UCSD-AML1 (cell line): ENCODE results near the gene ZBTB16.

ENCODE experiments used
- DNase-seq: peaks from one replicate; lab custom pipeline; 2025; ENCODE audit not compliant: unreplicated experiment; lab: John Stamatoyannopoulos, UW

Gene ZBTB16

DNA sequence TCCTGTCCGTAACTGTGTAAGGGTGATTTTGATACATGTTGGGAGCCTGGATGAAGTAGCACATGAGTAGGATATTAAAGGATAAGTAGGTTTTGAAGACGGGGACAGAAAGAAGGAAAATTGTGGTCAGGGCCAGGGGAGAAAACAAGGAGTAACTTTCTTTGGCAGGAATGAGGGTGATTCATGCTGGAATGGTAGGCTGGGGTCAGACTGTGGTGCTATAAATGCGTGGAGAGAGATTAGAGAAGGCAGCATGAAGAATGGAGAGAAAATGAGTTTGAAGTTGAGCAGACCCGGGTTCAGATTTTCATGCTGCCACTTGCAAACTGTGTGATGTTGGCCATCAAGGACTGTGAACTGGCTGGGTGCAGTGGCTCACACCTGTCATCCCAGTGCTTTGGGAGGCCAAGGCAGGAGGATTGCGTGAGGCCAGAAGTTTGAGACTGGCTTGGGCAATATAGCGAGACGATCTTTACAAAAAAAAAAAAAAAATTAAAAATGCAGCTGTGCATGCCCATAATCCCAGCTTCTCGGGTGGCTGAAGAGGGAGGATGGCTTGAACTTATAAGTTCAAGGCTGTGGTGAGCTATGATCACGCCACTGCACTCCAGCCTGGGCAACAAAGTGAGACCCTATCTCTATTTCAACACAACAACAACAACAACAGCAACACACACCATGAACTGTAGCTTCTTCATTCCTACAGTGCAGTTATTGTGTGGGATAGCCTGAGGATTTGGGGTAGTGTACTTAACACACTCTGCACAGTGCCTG, 22.3 kb downstream of the ZBTB16 start:
- no peak for DNase-seq

DNA sequence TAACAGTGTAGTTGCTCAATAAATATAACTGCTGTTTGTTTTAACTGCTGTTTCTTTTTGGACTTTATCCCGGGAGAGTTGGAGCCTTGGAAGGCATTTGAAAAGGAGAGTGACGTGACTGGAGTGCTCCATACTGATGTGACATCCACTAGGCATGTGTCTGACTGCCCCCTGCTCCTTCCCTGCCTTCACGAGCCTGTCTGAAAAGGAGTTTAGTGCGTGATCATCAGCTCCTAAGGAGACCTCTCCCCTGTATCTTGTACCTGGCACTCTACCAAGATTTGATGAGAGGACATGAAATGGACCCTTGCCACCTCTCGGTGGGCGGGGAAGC, 22.9 kb downstream of the ZBTB16 start:
- DNase-seq = no peak

- peak; percentile 94 for DNase-seq
Measured at GRCh38 chr11:114082767-114083181, 23.3 kb downstream of the ZBTB16 start.

GRCh38 chr11:114083391-114084252, 24.1 kb downstream of the ZBTB16 start:
- peak; percentile 58 for DNase-seq

GRCh38 chr11:114084414-114084813, 24.9 kb downstream of the ZBTB16 start:
- DNase-seq = no peak

- no peak for DNase-seq
Measured at GRCh38 chr11:114085965-114086793, 26.7 kb downstream of the ZBTB16 start.

DNA sequence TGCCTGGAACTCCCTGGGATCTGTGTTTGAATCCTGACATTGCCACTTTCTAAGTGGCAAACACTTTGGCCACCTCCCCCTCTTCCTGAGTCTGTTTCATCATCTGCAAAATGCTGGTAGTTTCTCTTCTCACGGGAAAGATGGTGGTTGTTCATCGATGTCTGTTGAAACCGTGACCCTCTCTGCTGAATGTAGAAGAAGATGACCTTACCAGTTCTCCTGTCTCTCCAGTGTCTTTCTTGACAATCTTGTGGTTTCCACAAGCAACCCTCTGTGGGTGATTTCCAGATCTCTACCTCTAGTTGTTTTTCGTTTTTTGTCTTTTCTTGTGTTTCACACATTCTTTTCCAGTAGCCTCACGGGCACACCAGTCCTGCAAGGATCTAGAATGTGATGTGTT, 27.5 kb downstream of the ZBTB16 start:
- DNase-seq = no peak

GRCh38 chr11:114088216-114088615, 28.7 kb downstream of the ZBTB16 start:
- DNase-seq = no peak

GRCh38 chr11:114088836-114089235, 29.3 kb downstream of the ZBTB16 start:
- DNase-seq = no peak

GRCh38 chr11:114089748-114090147, 30.2 kb downstream of the ZBTB16 start:
- DNase-seq = no peak

DNA sequence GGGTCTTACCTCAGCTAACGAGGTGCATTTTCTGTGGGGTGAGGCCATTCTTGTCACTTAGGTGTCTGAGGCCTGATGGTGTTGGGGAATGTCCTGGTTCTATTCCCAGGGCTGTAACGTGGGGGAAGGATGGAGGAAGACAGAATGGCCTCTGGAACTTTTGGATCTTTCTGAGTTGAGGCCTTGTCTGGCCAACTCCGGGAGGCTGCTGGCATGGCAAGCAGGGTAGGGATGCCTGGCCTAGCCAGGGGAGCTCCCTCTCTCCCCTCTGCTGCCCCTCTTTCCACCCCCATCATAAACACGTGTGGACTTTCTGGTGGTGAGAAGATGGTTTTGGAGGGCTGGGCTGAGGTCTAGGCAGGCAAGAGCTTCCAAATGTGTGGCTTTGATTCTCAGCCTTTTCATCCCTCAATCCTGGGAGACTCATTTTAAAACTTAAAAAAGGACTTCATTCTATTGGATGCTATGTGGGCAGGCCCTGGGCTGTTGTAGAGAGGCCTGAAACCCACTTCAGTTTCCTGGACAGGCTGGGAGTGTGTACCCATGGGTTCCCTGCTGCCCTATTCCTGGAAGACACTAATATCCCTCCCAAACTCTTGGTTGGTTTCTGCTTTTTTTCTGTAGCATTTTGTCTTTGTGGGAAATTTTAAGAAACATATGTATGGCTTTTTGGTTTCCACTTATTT, 30.9 kb downstream of the ZBTB16 start:
- no peak for DNase-seq

DNA sequence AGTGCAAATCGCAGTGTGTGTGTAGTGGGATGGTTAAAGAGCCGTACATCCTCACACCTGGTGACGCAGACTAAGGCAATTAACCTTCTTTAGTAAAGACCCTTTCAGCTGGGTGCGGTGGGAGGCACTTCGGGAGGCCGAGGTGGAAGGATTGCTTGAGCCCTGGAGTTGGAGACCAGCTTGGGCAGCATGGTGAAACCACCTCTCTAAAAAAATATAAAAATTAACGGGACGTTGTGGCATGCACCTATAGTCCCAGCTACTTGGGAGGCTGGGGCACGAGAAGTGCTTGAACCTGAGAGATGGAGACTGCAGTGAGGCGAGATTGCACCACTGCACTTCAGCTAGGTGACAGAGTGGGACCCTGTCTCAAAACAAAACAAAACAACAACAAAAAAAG, 31.5 kb downstream of the ZBTB16 start:
- no peak for DNase-seq

DNA sequence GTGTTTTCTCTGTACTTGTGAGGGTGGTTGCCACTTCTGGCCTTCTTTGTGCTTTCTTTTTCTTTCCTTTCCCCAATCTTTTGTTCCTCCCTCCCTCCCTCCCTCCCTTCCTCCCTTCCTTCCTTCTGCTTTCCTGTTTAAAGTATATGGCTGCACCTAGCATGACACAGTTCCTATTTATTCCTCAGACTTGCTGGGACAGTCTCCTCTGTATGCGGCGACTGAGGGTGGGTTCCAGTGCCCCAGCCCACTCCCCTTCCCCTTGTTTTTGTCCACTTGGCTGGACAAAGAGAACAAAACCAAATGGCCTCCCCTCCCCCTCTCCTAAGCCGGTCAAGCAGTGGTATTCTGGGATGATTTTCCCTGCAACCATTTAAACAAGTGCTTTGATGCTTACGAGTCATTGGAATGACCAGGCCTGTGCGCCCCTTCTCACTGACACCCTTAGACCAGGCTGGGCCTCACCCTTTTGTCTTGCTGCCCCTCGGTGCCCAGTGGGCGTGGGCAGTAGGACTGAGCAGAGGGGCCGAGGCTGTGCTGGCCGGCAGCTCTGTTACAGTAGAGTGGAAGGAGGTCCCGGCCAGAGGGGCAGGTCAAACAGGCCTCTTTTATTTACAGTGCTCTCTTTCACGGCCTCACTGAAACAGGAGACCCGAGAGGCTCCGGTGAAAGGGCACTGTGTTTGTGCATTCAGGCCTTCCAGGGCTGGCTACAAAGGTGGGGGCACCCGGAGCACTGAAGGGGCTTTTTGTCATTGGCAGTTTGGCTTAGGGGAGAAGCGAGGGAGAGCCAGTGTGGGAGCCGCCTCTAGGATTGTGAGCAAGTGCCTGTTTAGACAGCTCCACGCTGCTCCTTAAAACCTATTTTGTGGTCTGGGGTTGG, 32.2 kb downstream of the ZBTB16 start:
- no peak for DNase-seq

DNA sequence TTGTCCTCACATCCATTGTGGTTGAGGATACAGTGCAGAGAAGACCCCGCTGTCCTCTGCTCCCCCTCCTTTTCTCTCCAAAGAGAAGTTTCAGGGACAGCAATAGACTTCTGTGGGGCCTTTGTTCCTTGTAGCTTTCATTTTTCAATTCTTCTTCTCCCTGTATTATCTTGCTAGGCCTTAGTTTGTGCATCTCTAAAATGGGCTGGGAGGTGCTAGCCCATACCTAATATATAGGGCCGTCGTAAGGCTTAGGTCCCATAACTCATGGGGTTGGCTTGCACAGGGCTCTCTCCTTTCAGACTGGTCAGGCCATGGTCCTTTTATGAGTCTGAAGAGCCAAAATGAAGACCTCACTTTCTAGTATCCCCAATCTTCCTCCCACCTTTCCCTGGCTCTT, 33.0 kb downstream of the ZBTB16 start:
- no peak for DNase-seq

GRCh38 chr11:114092953-114093352, 33.4 kb downstream of the ZBTB16 start:
- DNase-seq = no peak

GRCh38 chr11:114094516-114094915, 35.0 kb downstream of the ZBTB16 start:
- no peak for DNase-seq

GRCh38 chr11:114095899-114096298, 36.4 kb downstream of the ZBTB16 start:
- no peak for DNase-seq

GRCh38 chr11:114097832-114098231, 38.3 kb downstream of the ZBTB16 start:
- no peak for DNase-seq

- no peak for DNase-seq
Measured at GRCh38 chr11:114098927-114099326, 39.4 kb downstream of the ZBTB16 start.
